Breast epithelium (tissue), 4 donors: ENCODE measurements around the gene ADAMTS13. TPM values are rescaled to one million over a fixed set of nuclear protein-coding genes. Genes with fewer than 3 reads are reported as not detected.
A peak's percentile ranks its signal among the peaks of the same experiment; 100 is the strongest.

Source experiments
- DNase-seq, 2 donors: peaks; one replicate each; pipeline ENCODE4 v3.0.0-alpha.2; 2019; ENCODE audit warnings: low spot score in 2 of 2
- H3K27ac ChIP-seq, 2 donors: fragments of 200-600 bp; sonication (generic) in 1 of 2; one replicate each; pipeline ENCODE4 v1.5.1; 2016 to 2019; ENCODE audit warnings: mild to moderate bottlenecking in 1 of 2
- H3K27me3 ChIP-seq, 2 donors: fragments of 200-600 bp; sonication (generic) in 1 of 2; one replicate each; pipeline versions ENCODE4 v1.5.1 to v1.6.0; 2017 to 2019; ENCODE audit warnings: control low read depth in 1 of 2, mild to moderate bottlenecking in 1 of 2
- H3K36me3 ChIP-seq: fragments of 200-600 bp; one replicate; pipeline ENCODE4 v1.5.1; 2019
- H3K4me1 ChIP-seq, 2 donors: fragments of 200-600 bp; sonication (generic); one replicate each; pipeline ENCODE4 v1.5.1; 2016 to 2019; ENCODE audit warnings: control low read depth in 1 of 2
- H3K4me3 ChIP-seq, 3 donors: fragments of 200-600 bp; sonication (generic); 1 replicate in 2 of 3; 2 replicates in 1 of 3; pipeline ENCODE4 v1.5.1; 2016 to 2019; ENCODE audit warnings: mild to moderate bottlenecking in 3 of 3, moderate library complexity in 2 of 3
- H3K9me3 ChIP-seq, 2 donors: fragments of 200-600 bp; sonication (generic) in 1 of 2; one replicate each; pipeline ENCODE4 v1.5.1; 2016 to 2019; ENCODE audit warnings: control low read depth in 1 of 2
- CTCF ChIP-seq, 3 donors: fragments of 450-650 bp; IDR thresholded peaks; one replicate each; pipeline ENCODE4 v1.5.1; 2016 to 2017; ENCODE audit warnings: antibody characterized with exemption in 3 of 3, mild to moderate bottlenecking in 3 of 3, moderate library complexity in 3 of 3
- POLR2A ChIP-seq: fragments of 450-650 bp; IDR thresholded peaks from one replicate; pipeline ENCODE4 v1.6.1; 2016; ENCODE audit warnings: antibody characterized with exemption, mild to moderate bottlenecking, moderate library complexity
- POLR2AphosphoS5 ChIP-seq, 3 donors: sonication (generic); formaldehyde crosslinking; IDR thresholded peaks; one replicate each; pipeline ENCODE4 v1.6.1; 2017; ENCODE audit warnings: antibody characterized with exemption in 3 of 3
- intact Hi-C: fragments of 100-400 bp; cut with DNase I; formaldehyde crosslinking; loops from one replicate; pipeline ENCODE4 v1.15.1; 2023; ENCODE audit warnings: low total_unique reads
- total RNA-seq, 3 donors: library from RNA; depleted of rRNA; stranded (reverse); fragments of >200 nt; gene quantifications; one replicate each; pipeline ENCODE4 v1.1.0, GENCODE V29; 2016

Gene ADAMTS13
- total RNA-seq, 3 donors from 2014 or later: 0.88 to 2.9 (median 0.96) TPM

- no peaks in the 10 kb centered on the region for H3K9me3 ChIP-seq
- H3K27ac ChIP-seq: no peak overlapping the region
- intact Hi-C loops: loop anchor here (10.0 kb wide), 1 partner anchor 260 kb away; no protein-coding TSS in a partner anchor
- no peak for DNase-seq
- TF ChIP-seq CTCF (IDR thresholded peaks at IDR 0.05) (no peak), POLR2A (no peak), POLR2AphosphoS5 (IDR thresholded peaks at IDR 0.05) (no peak)
- no peaks in the 10 kb centered on the region for H3K4me1 ChIP-seq
- no peaks in the 10 kb centered on the region for H3K36me3 ChIP-seq
- H3K27me3 ChIP-seq: no peaks in the 10 kb centered on the region
- no peak overlapping the region for H3K4me3 ChIP-seq
Measured at GRCh38 chr9:133425049-133425632, 3.0 kb downstream of the ADAMTS13 start.

DNA sequence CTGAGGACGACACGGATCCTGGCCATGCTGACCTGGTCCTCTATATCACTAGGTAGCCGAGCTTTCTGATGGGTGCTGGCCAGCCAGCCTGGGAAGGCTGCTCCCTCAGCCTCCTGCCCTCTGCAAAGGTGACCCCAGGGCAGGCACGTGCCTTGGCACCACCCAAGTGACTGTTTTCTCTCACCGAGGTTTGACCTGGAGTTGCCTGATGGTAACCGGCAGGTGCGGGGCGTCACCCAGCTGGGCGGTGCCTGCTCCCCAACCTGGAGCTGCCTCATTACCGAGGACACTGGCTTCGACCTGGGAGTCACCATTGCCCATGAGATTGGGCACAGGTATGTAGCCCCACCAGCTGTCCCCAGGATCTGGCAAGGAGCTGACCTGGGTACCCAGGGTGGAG lies 3.8 kb downstream of the ADAMTS13 start:
- no peaks in the 10 kb centered on the region for H3K27me3 ChIP-seq
- no peak for DNase-seq
- H3K4me1 ChIP-seq: no peaks in the 10 kb centered on the region
- H3K9me3 ChIP-seq: no peaks in the 10 kb centered on the region
- no peak overlapping the region for H3K4me3 ChIP-seq
- no peaks in the 10 kb centered on the region for H3K36me3 ChIP-seq
- intact Hi-C loops: loop anchor here (10.0 kb wide), 1 partner anchor 259 kb away; no protein-coding TSS in a partner anchor
- TF ChIP-seq POLR2A (no peak), POLR2AphosphoS5 (IDR thresholded peaks at IDR 0.05) (no peak)
- H3K27ac ChIP-seq: no peak overlapping the region

DNA sequence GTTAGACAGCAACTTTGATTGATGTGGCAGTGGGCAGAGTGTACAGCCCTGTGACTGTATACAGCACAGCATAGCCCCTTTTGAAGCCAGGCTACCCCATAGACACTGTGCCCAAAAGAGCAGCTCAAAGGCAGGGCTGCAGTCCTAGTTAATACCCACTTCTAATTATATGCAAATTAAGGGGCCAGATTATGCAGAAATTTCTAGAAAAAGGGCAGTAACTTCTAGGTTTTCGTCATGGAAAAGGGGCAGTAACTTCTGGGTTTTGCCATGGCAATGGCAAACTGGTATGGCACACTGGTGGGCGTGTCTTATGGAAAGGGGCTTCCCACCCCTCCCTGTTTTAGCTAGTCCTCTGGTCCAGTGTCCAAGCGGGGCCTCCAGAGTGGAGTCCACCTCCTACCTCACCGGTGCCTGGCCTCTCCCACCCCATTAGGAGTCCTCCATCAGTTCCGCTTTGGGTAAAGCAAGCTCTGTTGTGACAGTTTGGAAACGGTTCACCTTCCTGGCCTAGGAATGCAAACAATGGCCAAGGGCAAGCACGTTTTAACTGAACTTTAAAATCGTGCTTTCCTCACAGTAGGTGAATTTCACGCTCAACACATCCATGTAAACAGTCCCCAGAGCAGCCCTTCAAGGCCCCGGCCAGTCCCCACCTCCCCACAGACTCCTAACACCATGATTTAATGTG lies 5.6 kb downstream of the ADAMTS13 start:
- no peak for DNase-seq
- Histone ChIP-seq H3K4me1 (no peaks in the 10 kb centered on the region), H3K27ac (no peak overlapping the region), H3K36me3 (no peaks in the 10 kb centered on the region), H3K27me3 (no peaks in the 10 kb centered on the region), H3K9me3 (no peaks in the 10 kb centered on the region), H3K4me3 (peak overlapping the region in 2 of 3 donors; percentile 53 to 73)
- TF ChIP-seq POLR2AphosphoS5 (IDR thresholded peaks at IDR 0.05) (no peak), CTCF (IDR thresholded peaks at IDR 0.05) (no peak), POLR2A (no peak)
- intact Hi-C loops: loop anchor here (10.0 kb wide), 1 partner anchor 257 kb away; no protein-coding TSS in a partner anchor

DNA sequence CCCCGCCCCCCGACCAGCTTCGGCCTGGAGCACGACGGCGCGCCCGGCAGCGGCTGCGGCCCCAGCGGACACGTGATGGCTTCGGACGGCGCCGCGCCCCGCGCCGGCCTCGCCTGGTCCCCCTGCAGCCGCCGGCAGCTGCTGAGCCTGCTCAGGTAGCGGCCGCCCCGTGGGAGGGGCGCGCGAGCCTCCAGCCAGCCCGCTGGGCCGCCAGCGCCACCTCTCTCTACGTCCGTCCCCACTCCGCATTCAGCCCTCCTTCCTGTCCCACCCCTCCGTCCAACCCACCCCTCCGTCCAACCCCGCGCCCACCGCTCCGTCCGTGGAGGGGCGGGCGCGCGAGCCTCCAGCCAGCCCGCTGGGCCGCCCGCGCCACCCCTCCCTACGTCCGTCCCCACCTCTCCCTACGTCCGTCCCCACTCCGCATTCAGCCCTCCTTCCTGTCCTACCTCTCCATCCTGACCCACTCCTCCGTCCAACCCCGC lies 6.5 kb downstream of the ADAMTS13 start:
- no peaks in the 10 kb centered on the region for H3K9me3 ChIP-seq
- intact Hi-C loops: loop anchor here (10.0 kb wide), 1 partner anchor 256 kb away; no protein-coding TSS in a partner anchor
- H3K4me3 ChIP-seq: peak overlapping the region; percentile 17 to 73 (median 53)
- no peaks in the 10 kb centered on the region for H3K36me3 ChIP-seq
- no peaks in the 10 kb centered on the region for H3K4me1 ChIP-seq
- H3K27ac ChIP-seq: no peak overlapping the region
- TF ChIP-seq POLR2AphosphoS5 (IDR thresholded peaks at IDR 0.05) (no peak), POLR2A (no peak), CTCF (IDR thresholded peaks at IDR 0.05) (no peak)
- no peak for DNase-seq
- no peaks in the 10 kb centered on the region for H3K27me3 ChIP-seq

- Histone ChIP-seq H3K4me1 (no peaks in the 10 kb centered on the region), H3K36me3 (no peaks in the 10 kb centered on the region), H3K27me3 (no peaks in the 10 kb centered on the region), H3K9me3 (no peaks in the 10 kb centered on the region), H3K27ac (no peak overlapping the region), H3K4me3 (peak overlapping the region in 2 of 3 donors; percentile 53 to 73)
- DNase-seq: no peak
- intact Hi-C loops: loop anchor here (10.0 kb wide), 1 partner anchor 256 kb away; no protein-coding TSS in a partner anchor
- TF ChIP-seq CTCF (IDR thresholded peaks at IDR 0.05): no peak
- no peak for TF ChIP-seq POLR2A
- no peak for TF ChIP-seq POLR2AphosphoS5 (IDR thresholded peaks at IDR 0.05)
Measured at GRCh38 chr9:133429214-133429613, 7.0 kb downstream of the ADAMTS13 start.
